Peyer's patch (tissue), 4 donors: Measurements from ENCODE around the gene UNCX.

Experiments
- CTCF ChIP-seq, 6 experiments: fragments of 450-650 bp in 4 of 6; fragments of 200-600 bp in 2 of 6; sonication (generic) in 1 of 6; IDR thresholded peaks; one replicate each; pipeline ENCODE4 v1.5.1; 2017 to 2019; ENCODE audit warnings: antibody characterized with exemption in 6 of 6, mild to moderate bottlenecking in 3 of 6, moderate library complexity in 1 of 6
- POLR2A ChIP-seq, 2 donors: fragments of 450-650 bp; IDR thresholded peaks; one replicate each; pipeline ENCODE4 v1.5.1; 2017; ENCODE audit warnings: antibody characterized with exemption in 2 of 2, mild to moderate bottlenecking in 2 of 2, moderate library complexity in 2 of 2

GRCh38 chr7:1238450-1238882 is 5.8 kb downstream of the UNCX start:
- TF ChIP-seq CTCF (IDR thresholded peaks at IDR 0.05) = no peak
- TF ChIP-seq POLR2A (IDR thresholded peaks at IDR 0.05) = no peak
